ENCODE data around the gene CADM4. TPM values are rescaled to one million over a fixed set of nuclear protein-coding genes. Genes with fewer than 3 reads are reported as not detected.

Gene CADM4
- total and polyA plus RNA-seq, 2 donors (not counting 1 experiment from before 2014, with no cell fraction given): 1.5 TPM

GRCh38 chr19:43674596-43674995, 34.9 kb upstream of the CADM4 start:
- H3K27ac ChIP-seq (ENCODE audit: insufficient read depth, low read length): no peak overlapping the region
- no peaks in the 10 kb centered on the region for H3K36me3 ChIP-seq (ENCODE audit: control insufficient read depth, insufficient read depth, low read length)
- no peak overlapping the region for H3K4me2 ChIP-seq (ENCODE audit: extremely low read depth, insufficient read depth, low read length)
- peak; percentile 20 to 37 for DNase-seq (ENCODE audit: low read depth in 2 of 2)
- peaks cover 3% of the 10 kb centered on the region for H3K4me1 ChIP-seq (ENCODE audit: control insufficient read depth, extremely low read depth, insufficient read depth, low read length)
- no peaks in the 10 kb centered on the region for H3K9me3 ChIP-seq (ENCODE audit: control insufficient read depth, insufficient read depth, low read depth, low read length)
- H3K9ac ChIP-seq (ENCODE audit: insufficient read depth, low read length): no peak overlapping the region
- H3K79me2 ChIP-seq (ENCODE audit: control insufficient read depth, insufficient read depth, low read length): peaks cover 3% of the 10 kb centered on the region
- no peak for TF ChIP-seq CTCF (conservative IDR thresholded peaks at IDR 0.05 in 1 of 2, IDR thresholded peaks at IDR 0.05 in 1 of 2; ENCODE audit: low read depth in 1 of 2, low read length in 2 of 2)
- TF ChIP-seq EZH2 (IDR thresholded peaks at IDR 0.05; ENCODE audit: low read length, missing control alignments): no peak
- H3K27me3 ChIP-seq (ENCODE audit: control insufficient read depth, insufficient read depth, low read length): no peaks in the 10 kb centered on the region
- H3K4me3 ChIP-seq (replicated peaks in 1 of 4; ENCODE audit: control extremely low read depth in 1 of 4, insufficient read depth in 1 of 4, low read depth in 3 of 4, low read length in 4 of 4): no peak overlapping the region
- no peaks in the 10 kb centered on the region for H4K20me1 ChIP-seq (ENCODE audit: control insufficient read depth, extremely low read depth, insufficient read depth, low read length)
- H2AFZ ChIP-seq (ENCODE audit: low read length): no peak overlapping the region

- no peak overlapping the region for H2AFZ ChIP-seq (ENCODE audit: low read length)
- H3K27me3 ChIP-seq (ENCODE audit: control insufficient read depth, insufficient read depth, low read length): no peaks in the 10 kb centered on the region
- no peak overlapping the region for H3K27ac ChIP-seq (ENCODE audit: insufficient read depth, low read length)
- H3K9ac ChIP-seq (ENCODE audit: insufficient read depth, low read length): no peak overlapping the region
- TF ChIP-seq EZH2 (IDR thresholded peaks at IDR 0.05; ENCODE audit: low read length, missing control alignments) (no peak), CTCF (conservative IDR thresholded peaks at IDR 0.05 in 1 of 2, IDR thresholded peaks at IDR 0.05 in 1 of 2; ENCODE audit: low read depth in 1 of 2, low read length in 2 of 2) (no peak)
- DNase-seq (ENCODE audit: low read depth in 2 of 2): no peak
- peaks cover 3% of the 10 kb centered on the region for H3K4me1 ChIP-seq (ENCODE audit: control insufficient read depth, extremely low read depth, insufficient read depth, low read length)
- H3K36me3 ChIP-seq (ENCODE audit: control insufficient read depth, insufficient read depth, low read length): no peaks in the 10 kb centered on the region
- H3K4me2 ChIP-seq (ENCODE audit: extremely low read depth, insufficient read depth, low read length): no peak overlapping the region
- no peak overlapping the region for H3K4me3 ChIP-seq (replicated peaks in 1 of 4; ENCODE audit: control extremely low read depth in 1 of 4, insufficient read depth in 1 of 4, low read depth in 3 of 4, low read length in 4 of 4)
- H3K79me2 ChIP-seq (ENCODE audit: control insufficient read depth, insufficient read depth, low read length): peaks cover 3% of the 10 kb centered on the region
- no peaks in the 10 kb centered on the region for H4K20me1 ChIP-seq (ENCODE audit: control insufficient read depth, extremely low read depth, insufficient read depth, low read length)
- no peaks in the 10 kb centered on the region for H3K9me3 ChIP-seq (ENCODE audit: control insufficient read depth, insufficient read depth, low read depth, low read length)
These were observed 34.5 kb upstream of the CADM4 start for GRCh38 chr19:43674183-43674582.

GRCh38 chr19:43673637-43674036, 34.0 kb upstream of the CADM4 start:
- H2AFZ ChIP-seq (ENCODE audit: low read length): no peak overlapping the region
- TF ChIP-seq EZH2 (IDR thresholded peaks at IDR 0.05; ENCODE audit: low read length, missing control alignments) (no peak), CTCF (conservative IDR thresholded peaks at IDR 0.05 in 1 of 2, IDR thresholded peaks at IDR 0.05 in 1 of 2; ENCODE audit: low read depth in 1 of 2, low read length in 2 of 2) (no peak)
- no peak overlapping the region for H3K27ac ChIP-seq (ENCODE audit: insufficient read depth, low read length)
- H3K79me2 ChIP-seq (ENCODE audit: control insufficient read depth, insufficient read depth, low read length): peaks cover 3% of the 10 kb centered on the region
- DNase-seq (ENCODE audit: low read depth in 2 of 2): no peak
- H3K4me1 ChIP-seq (ENCODE audit: control insufficient read depth, extremely low read depth, insufficient read depth, low read length): peaks cover 3% of the 10 kb centered on the region
- H3K9ac ChIP-seq (ENCODE audit: insufficient read depth, low read length): no peak overlapping the region
- H3K4me2 ChIP-seq (ENCODE audit: extremely low read depth, insufficient read depth, low read length): no peak overlapping the region
- H4K20me1 ChIP-seq (ENCODE audit: control insufficient read depth, extremely low read depth, insufficient read depth, low read length): no peaks in the 10 kb centered on the region
- H3K36me3 ChIP-seq (ENCODE audit: control insufficient read depth, insufficient read depth, low read length): no peaks in the 10 kb centered on the region
- H3K4me3 ChIP-seq (replicated peaks in 1 of 4; ENCODE audit: control extremely low read depth in 1 of 4, insufficient read depth in 1 of 4, low read depth in 3 of 4, low read length in 4 of 4): no peak overlapping the region
- no peaks in the 10 kb centered on the region for H3K9me3 ChIP-seq (ENCODE audit: control insufficient read depth, insufficient read depth, low read depth, low read length)
- no peaks in the 10 kb centered on the region for H3K27me3 ChIP-seq (ENCODE audit: control insufficient read depth, insufficient read depth, low read length)

All from fibroblast of lung (primary cell).